Right renal pelvis (tissue), 4 donors: Measurements from ENCODE around the gene TSKU. TPM values are rescaled to one million over a fixed set of nuclear protein-coding genes. Genes with fewer than 3 reads are reported as not detected.
A peak's percentile ranks its signal among the peaks of the same experiment; 100 is the strongest.
"Not testable (repeated sequence)": the region's sequence is repeated elsewhere in the genome, so short reads cannot be mapped to it uniquely, and the experiment has no call there.

Experiments used
- DNase-seq, 4 donors: peaks; one replicate each; pipeline ENCODE4 v3.0.0-alpha.2; 2013; ENCODE audit warnings: low read depth in 4 of 4, low spot score in 3 of 4, missing footprints in 1 of 4
- polyA plus RNA-seq, 4 donors: library from polyadenylated mRNA; unstranded; fragments of 120-200 nt; gene quantifications; one replicate each; pipeline ENCODE4 v1.2.1, GENCODE V29; 2013; ENCODE audit not compliant: insufficient read length in 4 of 4

TSKU gene
- polyA plus RNA-seq, 4 donors: 24.0 to 29.3 (median 27.9) TPM

GRCh38 chr11:76799066-76799804 is 16.1 kb downstream of the TSKU start:
- peak in 2 of 4 donors; percentile 47 to 66 for DNase-seq

- no peak for DNase-seq
Measured at GRCh38 chr11:76800466-76801200, 17.5 kb downstream of the TSKU start.

GRCh38 chr11:76801225-76801624 is 18.1 kb downstream of the TSKU start:
- no peak for DNase-seq

GRCh38 chr11:76801736-76802135 is 18.6 kb downstream of the TSKU start:
- no peak for DNase-seq

- DNase-seq: no peak
Measured at GRCh38 chr11:76802151-76802550, 19.0 kb downstream of the TSKU start.

- DNase-seq: no peak
Measured at GRCh38 chr11:76802621-76803020, 19.5 kb downstream of the TSKU start.

- no peak for DNase-seq
Measured at GRCh38 chr11:76803023-76803422, 19.9 kb downstream of the TSKU start.

GRCh38 chr11:76803811-76804600 is 20.9 kb downstream of the TSKU start:
- no peak for DNase-seq

GRCh38 chr11:76805206-76805913 is 22.2 kb downstream of the TSKU start:
- no peak for DNase-seq

- no peak for DNase-seq
Measured at GRCh38 chr11:76806131-76806530, 23.0 kb downstream of the TSKU start.

- no peak for DNase-seq
Measured at GRCh38 chr11:76806608-76807205, 23.6 kb downstream of the TSKU start.

- peak in 1 of 4 donors; percentile 72 for DNase-seq
Measured at GRCh38 chr11:76807206-76807875, 24.2 kb downstream of the TSKU start.

GRCh38 chr11:76808171-76808570 is 25.0 kb downstream of the TSKU start:
- DNase-seq: no peak

GRCh38 chr11:76808996-76809395 is 25.8 kb downstream of the TSKU start:
- DNase-seq: no peak

GRCh38 chr11:76810151-76810853 is 27.1 kb downstream of the TSKU start:
- no peak for DNase-seq

- DNase-seq: no peak
Measured at GRCh38 chr11:76811259-76811658, 28.1 kb downstream of the TSKU start.

GRCh38 chr11:76814414-76814813 is 31.3 kb downstream of the TSKU start:
- DNase-seq: no peak

- DNase-seq: not testable (repeated sequence)
Measured at GRCh38 chr11:76815678-76816077, 32.5 kb downstream of the TSKU start.

GRCh38 chr11:76820184-76820566 is 37.0 kb downstream of the TSKU start:
- DNase-seq: no peak
